ENCODE data around the gene NANS.

DNA sequence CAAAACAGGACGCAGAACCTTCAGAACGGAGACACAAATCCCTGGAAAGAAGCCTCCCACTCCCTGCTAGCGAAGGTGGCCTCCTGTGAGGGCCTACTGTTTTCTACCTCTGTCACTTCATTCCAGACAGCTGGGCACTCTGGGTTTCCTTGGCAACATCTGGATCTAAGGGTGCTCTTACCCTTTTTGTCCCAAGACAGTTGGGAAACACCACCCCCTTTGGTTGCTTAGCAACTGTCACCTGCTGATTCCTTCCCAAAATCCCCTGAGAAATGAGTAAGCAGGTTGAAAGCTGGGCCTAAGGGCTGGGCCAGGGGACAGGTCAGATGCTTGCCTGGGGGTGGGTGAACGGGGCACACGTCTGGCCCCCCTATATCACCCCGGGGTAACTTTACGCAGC, 29.4 kb downstream of the NANS start:
- TF ChIP-seq POLR2AphosphoS5 (IDR thresholded peaks at IDR 0.05; ENCODE audit: borderline replicate concordance, low read depth, low read length) (no peak), EZH2 (IDR thresholded peaks at IDR 0.05) (no peak)
